GM20000 (cell line): ENCODE measurements around the gene GDPD3.

Experiments used
- DNase-seq: peaks from one replicate; pipeline ENCODE4 v3.0.0; 2012; ENCODE audit warnings: low spot score
- TF ChIP-seq, protein P1 (sequence below): IDR thresholded peaks from 2 replicates; pipeline ENCODE4 v1.5.1; 2012; ENCODE audit warnings: mild to moderate bottlenecking, control low read depth; ENCODE audit errors: extremely low read depth, missing control alignments

The GDPD3 gene

DNA sequence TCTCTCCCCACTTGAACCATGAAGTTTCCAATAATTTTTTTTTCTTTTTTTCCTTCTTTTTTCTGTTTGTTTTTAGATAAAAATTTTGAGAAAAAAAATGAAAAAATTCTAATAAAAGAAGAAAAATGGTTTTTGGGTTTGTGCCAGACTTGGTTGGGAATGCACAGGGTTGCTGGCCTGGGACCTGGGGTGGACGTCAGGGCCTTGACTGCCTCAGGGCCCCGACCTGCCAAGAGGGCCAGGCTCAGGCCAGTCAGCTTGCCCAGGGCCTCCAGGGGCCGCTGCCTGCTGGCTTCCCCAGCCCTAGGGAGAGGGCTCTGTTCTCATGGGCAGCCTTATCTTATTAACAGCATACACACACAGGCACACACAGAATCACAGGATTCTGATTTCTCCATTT, 28.1 kb downstream of the GDPD3 start:
- TF ChIP-seq, protein P1, sequence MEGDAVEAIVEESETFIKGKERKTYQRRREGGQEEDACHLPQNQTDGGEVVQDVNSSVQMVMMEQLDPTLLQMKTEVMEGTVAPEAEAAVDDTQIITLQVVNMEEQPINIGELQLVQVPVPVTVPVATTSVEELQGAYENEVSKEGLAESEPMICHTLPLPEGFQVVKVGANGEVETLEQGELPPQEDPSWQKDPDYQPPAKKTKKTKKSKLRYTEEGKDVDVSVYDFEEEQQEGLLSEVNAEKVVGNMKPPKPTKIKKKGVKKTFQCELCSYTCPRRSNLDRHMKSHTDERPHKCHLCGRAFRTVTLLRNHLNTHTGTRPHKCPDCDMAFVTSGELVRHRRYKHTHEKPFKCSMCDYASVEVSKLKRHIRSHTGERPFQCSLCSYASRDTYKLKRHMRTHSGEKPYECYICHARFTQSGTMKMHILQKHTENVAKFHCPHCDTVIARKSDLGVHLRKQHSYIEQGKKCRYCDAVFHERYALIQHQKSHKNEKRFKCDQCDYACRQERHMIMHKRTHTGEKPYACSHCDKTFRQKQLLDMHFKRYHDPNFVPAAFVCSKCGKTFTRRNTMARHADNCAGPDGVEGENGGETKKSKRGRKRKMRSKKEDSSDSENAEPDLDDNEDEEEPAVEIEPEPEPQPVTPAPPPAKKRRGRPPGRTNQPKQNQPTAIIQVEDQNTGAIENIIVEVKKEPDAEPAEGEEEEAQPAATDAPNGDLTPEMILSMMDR, result no peak
- DNase-seq, result no peak

DNA sequence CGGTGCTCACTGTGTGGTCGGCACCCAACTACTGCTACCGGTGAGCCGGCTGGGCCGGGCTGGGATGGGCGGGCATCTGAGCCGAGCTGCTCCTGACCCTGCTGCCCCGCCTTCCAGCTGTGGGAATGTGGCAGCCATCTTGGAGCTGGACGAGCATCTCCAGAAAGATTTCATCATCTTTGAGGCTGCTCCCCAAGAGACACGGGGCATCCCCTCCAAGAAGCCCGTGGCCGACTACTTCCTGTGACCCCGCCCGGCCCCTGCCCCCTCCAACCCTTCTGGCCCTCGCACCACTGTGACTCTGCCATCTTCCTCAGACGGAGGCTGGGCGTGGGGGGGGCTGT, 28.5 kb downstream of the GDPD3 start:
- TF ChIP-seq, protein P1, result no peak
- DNase-seq, result no peak

DNA sequence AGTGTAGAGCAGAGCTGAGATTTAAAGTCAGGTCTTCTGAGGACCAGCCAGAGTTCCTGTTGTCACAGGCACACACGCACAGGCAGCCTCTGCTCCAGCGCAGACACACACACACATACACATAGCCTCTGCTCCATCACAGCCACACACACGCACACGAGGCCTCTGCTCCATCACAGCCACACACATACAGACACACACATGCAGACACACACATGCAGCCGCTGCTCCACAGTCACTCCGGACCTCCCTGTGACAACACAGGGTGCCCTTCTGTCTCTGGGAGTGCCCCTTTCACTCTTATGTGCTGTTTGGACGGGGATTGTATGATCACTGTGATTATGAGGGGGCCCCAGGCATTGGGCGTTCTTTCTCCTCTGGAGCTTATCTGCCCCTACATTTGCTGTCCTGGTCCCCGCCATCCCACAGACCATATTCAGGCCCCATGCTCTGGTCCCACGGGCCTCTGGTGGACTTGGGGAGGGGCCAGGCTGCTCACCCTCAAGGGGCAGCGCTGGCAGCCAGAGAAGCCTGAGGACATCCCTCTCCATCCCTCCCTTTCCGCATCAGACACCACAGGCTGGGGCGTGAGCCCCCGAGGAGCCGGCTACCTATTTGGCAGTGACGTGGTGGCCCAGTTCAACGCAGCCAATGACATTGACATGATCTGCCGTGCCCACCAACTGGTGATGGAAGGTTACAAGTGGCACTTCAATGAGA, 29.1 kb downstream of the GDPD3 start:
- TF ChIP-seq, protein P1, result no peak
- DNase-seq, result no peak

DNA sequence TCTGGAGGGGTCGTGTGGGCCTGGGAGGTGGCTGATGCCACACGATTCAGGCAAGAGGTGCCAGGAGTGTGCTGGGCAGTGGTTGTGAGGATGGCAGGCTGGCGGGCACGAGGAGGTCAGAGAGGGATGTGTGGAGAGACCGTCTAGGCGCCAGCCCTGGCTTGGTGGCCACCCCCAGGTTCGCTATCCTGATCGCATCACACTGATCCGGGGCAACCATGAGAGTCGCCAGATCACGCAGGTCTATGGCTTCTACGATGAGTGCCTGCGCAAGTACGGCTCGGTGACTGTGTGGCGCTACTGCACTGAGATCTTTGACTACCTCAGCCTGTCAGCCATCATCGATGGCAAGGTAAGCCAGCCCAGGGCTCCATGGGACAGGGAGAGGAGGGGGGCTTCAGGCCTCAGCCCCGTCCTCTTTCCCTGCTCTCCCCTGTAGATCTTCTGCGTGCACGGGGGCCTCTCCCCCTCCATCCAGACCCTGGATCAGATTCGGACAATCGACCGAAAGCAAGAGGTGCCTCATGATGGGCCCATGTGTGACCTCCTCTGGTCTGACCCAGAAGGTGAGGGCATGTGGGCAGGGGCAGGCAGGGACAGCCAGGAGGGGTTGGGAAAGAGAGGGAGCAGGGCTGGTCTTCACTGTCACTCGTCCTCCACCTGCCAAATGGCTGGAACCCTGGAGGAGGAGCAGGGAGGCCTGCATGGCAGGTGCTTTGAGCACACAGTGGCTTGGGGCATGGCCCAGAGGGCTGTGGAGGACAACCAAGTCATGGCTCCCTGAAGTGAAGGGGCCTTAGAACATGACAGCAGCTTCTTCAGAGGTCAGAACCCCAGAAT, 29.9 kb downstream of the GDPD3 start:
- no peak for DNase-seq
- TF ChIP-seq, protein P1, result no peak

DNA sequence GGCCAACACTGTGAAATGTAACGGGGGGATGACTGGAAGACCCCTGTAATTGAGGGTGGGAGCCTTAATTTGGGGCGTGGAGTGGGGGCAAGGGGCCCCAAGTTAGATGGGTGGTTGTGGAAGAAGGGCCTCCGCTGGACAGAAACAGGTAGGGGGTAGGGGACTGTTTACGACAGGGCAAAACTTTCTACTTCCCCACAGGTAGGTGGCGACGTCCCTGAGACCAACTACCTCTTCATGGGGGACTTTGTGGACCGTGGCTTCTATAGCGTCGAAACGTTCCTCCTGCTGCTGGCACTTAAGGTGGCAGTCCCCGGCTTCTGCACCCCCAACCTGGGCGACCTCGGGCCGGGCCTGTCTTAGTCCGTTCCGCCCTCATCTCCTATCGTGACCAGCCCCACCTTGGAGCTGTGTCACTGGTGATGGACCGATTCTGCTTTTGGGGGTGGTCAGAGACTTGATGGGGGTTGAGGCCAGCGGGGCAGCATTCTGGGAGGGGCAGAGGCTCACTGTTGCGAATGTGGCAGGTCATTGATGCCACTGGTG, 30.7 kb downstream of the GDPD3 start:
- DNase-seq, result no peak

DNA sequence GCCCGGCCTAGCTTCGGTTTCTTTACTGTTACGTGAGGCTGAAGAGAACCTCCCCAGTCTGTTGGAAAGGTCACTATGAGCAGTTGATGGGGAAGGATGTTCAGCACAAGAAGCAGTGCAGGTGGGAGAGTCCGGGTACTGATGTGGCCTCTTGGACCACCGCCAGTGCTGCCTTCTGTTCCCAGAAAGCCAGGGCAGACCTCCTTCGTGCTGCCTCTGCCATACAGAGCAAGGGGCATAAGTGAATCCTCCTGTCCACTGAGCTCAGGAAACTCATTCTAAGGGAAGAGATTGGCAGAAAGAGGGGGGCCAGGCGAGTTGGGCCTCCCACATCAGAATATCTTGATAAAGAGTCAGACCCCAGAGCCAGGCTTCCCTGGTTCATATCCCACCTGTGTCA, 33.9 kb downstream of the GDPD3 start:
- no peak for DNase-seq
- TF ChIP-seq, protein P1, result no peak

More for the DNA sequence above, 30.7 kb downstream of the GDPD3 start:
- TF ChIP-seq, protein P1, result no peak

DNA sequence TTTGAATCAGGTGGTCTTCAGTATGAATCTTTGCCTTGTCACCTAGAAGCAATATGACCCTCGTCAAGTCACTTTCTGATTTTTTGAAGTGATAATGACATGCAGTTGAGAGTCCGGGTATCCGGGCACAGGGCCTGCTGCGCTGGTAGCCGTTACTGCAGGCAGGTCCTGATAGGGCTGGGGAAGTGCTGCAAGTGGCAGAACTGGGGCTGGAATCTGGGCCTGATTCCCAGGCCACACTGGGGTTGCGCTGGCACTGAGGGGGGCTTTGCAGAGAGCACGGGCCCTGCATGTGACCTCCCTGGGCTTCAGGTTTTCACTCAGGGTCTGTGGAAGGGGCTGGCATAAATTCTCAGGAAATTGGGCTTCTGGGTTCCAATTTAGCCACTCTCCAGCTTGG, 34.6 kb downstream of the GDPD3 start:
- DNase-seq, result no peak

More for the DNA sequence above, 34.6 kb downstream of the GDPD3 start:
- TF ChIP-seq, protein P1, result no peak
